GM19397 (cell line): ENCODE data around the gene CCIN.
A peak's percentile ranks its signal among the peaks of the same experiment; 100 is the strongest.

Experiments
- ATAC-seq: cut with Tn5 transposase; IDR thresholded peaks from one replicate; pipeline ENCODE4 v1.9.1; 2021; ENCODE audit warnings: mild to moderate bottlenecking, moderate library complexity; ENCODE audit not compliant: unreplicated experiment

Gene CCIN

GRCh38 chr9:36188212-36188611 lies 19.0 kb downstream of the CCIN start:
- ATAC-seq: no peak

GRCh38 chr9:36189976-36190375 lies 20.8 kb downstream of the CCIN start:
- ATAC-seq: no peak

- ATAC-seq: peak; percentile 96
Observed at GRCh38 chr9:36190388-36191289, 21.5 kb downstream of the CCIN start, which contains the start of gene CLTA. Gene CLTA, plus strand, starts transcription at chr9:36190921. Its CDS starts 136 bp downstream, at chr9:36191057.

- ATAC-seq: peak; percentile 13
Observed at GRCh38 chr9:36191290-36191645, 22.1 kb downstream of the CCIN start.

GRCh38 chr9:36191686-36192085 lies 22.5 kb downstream of the CCIN start:
- ATAC-seq: no peak

GRCh38 chr9:36192196-36192595 lies 23.0 kb downstream of the CCIN start:
- ATAC-seq: no peak

GRCh38 chr9:36193023-36193422 lies 23.8 kb downstream of the CCIN start:
- ATAC-seq: no peak

- ATAC-seq: no peak
Observed at GRCh38 chr9:36194326-36195000, 25.3 kb downstream of the CCIN start.

- no peak for ATAC-seq
Observed at GRCh38 chr9:36204906-36205547, 35.8 kb downstream of the CCIN start.

- ATAC-seq: no peak
Observed at GRCh38 chr9:36207016-36207415, 37.8 kb downstream of the CCIN start.

GRCh38 chr9:36207546-36208012 lies 38.4 kb downstream of the CCIN start:
- no peak for ATAC-seq

- no peak for ATAC-seq
Observed at GRCh38 chr9:36208521-36209253, 39.5 kb downstream of the CCIN start.

- no peak for ATAC-seq
Observed at GRCh38 chr9:36210722-36211121, 41.5 kb downstream of the CCIN start.

GRCh38 chr9:36211510-36211909 lies 42.3 kb downstream of the CCIN start:
- ATAC-seq: no peak

GRCh38 chr9:36213387-36213786 lies 44.2 kb downstream of the CCIN start:
- ATAC-seq: no peak

- ATAC-seq: no peak
Observed at GRCh38 chr9:36213989-36214388, 44.8 kb downstream of the CCIN start.

- no peak for ATAC-seq
Observed at GRCh38 chr9:36214571-36214970, 45.4 kb downstream of the CCIN start.

GRCh38 chr9:36217256-36217968 lies 48.2 kb downstream of the CCIN start:
- ATAC-seq: no peak

- ATAC-seq: no peak
Observed at GRCh38 chr9:36218011-36218410, 48.8 kb downstream of the CCIN start.

GRCh38 chr9:36218411-36218901 lies 49.3 kb downstream of the CCIN start:
- no peak for ATAC-seq
